K562 treated with DMSO at 1 percent for 4 hours (cell line): Measurements from ENCODE around the gene OR51V1. TPM values are rescaled to one million over a fixed set of nuclear protein-coding genes. Genes with fewer than 3 reads are reported as not detected.

Experiments
- total RNA-seq: library from RNA; unstranded; fragments of 300-600 nt; gene quantifications from 2 replicates; pipeline ENCODE4 v1.2.3, GENCODE V29; 2022; ENCODE audit not compliant: insufficient read depth

Gene OR51V1
- not detected in 2 replicates for total RNA-seq

GRCh38 chr11:5200582-5200981 lies at the start of gene OR51V1:
TSS of gene OR51V1 (minus strand) at chr11:5200682. CDS start at chr11:5200682, 0 bp downstream.

GRCh38 chr11:5249807-5250396 lies 49.4 kb upstream of the OR51V1 start, which contains the start of gene HBG1:
TSS of gene HBG1 (minus strand) at chr11:5249857. CDS start at chr11:5249804, 53 bp downstream.

GRCh38 chr11:5234381-5234834 lies 33.9 kb upstream of the OR51V1 start, which contains the start of gene HBD:
TSS of gene HBD (minus strand) at chr11:5234483. CDS start at chr11:5234433, 50 bp downstream.

GRCh38 chr11:5226732-5227310 lies 26.3 kb upstream of the OR51V1 start, which contains the start of gene HBB:
TSS of gene HBB (minus strand) at chr11:5227071. CDS start at chr11:5227021, 50 bp downstream.

GRCh38 chr11:5154657-5155056 lies 45.8 kb downstream of the OR51V1 start, which contains the start of gene OR52A1:
TSS of gene OR52A1 (minus strand) at chr11:5154757. CDS start at chr11:5152369, 2,388 bp downstream.

Other genes starting within 250 kb of the OR51V1 start
- gene OR51A2, start 245.0 kb downstream of the OR51V1 start, total RNA-seq, result not detected in 2 replicates
- not detected in 2 replicates for gene OR51L1, start 205.8 kb downstream of the OR51V1 start, total RNA-seq
- gene OR52J3, start 154.2 kb downstream of the OR51V1 start, total RNA-seq, result not detected in 2 replicates
- gene OR52E2, start 141.1 kb downstream of the OR51V1 start, total RNA-seq, result not detected in 2 replicates
- gene OR52E1, start 131.1 kb downstream of the OR51V1 start, total RNA-seq, result not detected in 2 replicates
- gene OR52A5, start 62.3 kb downstream of the OR51V1 start, total RNA-seq, result not detected in 2 replicates
- gene OR52A1, start 45.9 kb downstream of the OR51V1 start, total RNA-seq, result not detected in 2 replicates
- gene HBB, start 26.4 kb upstream of the OR51V1 start, total RNA-seq, result not detected in 2 replicates
- 3.4 TPM in 1 of 2 replicates, not detected in the other for gene HBD, start 33.8 kb upstream of the OR51V1 start, total RNA-seq
- 509 and 521 TPM in 2 replicates for gene HBG1, start 49.2 kb upstream of the OR51V1 start, total RNA-seq
- gene HBG2, start 54.1 kb upstream of the OR51V1 start, total RNA-seq, result 2,558 and 2,601 TPM in 2 replicates
- gene HBE1, start 69.3 kb upstream of the OR51V1 start, total RNA-seq, result 1,476 and 1,673 TPM in 2 replicates
- 55.4 and 61.8 TPM in 2 replicates for gene OR51B4, start 101.3 kb upstream of the OR51V1 start, total RNA-seq
- gene OR51B2, start 123.6 kb upstream of the OR51V1 start, total RNA-seq, result 1.9 and 4.3 TPM in 2 replicates
- gene OR51B5, start 142.8 kb upstream of the OR51V1 start, total RNA-seq, result 61.3 and 61.7 TPM in 2 replicates
- gene OR51B6, start 150.8 kb upstream of the OR51V1 start, total RNA-seq, result not detected in 2 replicates
- not detected in 2 replicates for gene OR51M1, start 183.1 kb upstream of the OR51V1 start, total RNA-seq
- gene OR51Q1, start 221.4 kb upstream of the OR51V1 start, total RNA-seq, result not detected in 2 replicates
- not detected in 2 replicates for gene OR51I1, start 240.8 kb upstream of the OR51V1 start, total RNA-seq
- not detected in 2 replicates for gene OR51I2, start 248.6 kb upstream of the OR51V1 start, total RNA-seq